Measurements from ENCODE around the gene NFATC1.

Gene NFATC1

DNA sequence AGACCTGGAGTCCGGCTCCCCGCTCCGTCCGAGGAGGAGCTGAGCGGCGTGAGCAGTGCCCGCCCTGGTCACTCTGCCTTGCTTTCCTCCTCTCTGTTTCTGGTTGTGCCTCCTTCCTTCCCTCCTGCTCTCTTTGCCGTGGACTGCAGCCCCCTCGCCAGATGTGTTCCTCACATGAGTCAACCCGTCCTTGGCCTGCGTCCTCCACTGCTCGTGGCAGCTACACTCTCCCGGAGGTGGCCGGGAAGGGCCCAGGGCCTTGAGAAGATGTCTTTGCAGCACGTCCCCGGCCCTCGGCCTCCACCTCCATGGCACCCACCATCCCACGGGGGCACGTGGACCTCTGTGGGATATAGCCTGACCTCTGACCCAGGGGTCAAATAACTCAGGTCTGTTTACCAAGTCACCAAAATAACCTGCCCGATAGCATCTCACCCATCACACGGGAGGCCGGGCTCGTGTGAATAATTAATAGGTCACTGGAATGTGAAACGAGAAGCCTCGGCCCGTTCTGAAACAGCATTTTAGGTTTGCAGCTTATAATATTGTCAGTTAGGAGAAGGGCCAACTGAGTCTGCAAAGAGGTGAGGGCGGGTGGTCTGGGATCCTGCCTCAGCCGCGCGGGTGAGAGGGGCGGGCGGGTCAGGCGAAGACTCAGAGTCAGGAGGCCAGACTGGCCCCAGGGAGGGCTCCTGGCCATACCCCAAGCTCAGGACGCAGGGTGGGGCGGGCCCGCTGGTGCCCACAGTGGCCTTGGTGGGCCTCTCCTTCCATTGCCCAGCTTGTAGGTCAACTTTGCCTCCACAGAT lies 42.6 kb downstream of the NFATC1 start:
- ATAC-seq (ENCODE audit: low read depth): no peak
- H3K4me3 ChIP-seq (ENCODE audit: severe bottlenecking): no peak overlapping the region
- H3K36me3 ChIP-seq (ENCODE audit: low read depth): no peaks in the 10 kb centered on the region
- H3K4me1 ChIP-seq (ENCODE audit: insufficient read depth, poor library complexity, severe bottlenecking): no peaks in the 10 kb centered on the region
- H3K27ac ChIP-seq (ENCODE audit: poor library complexity, severe bottlenecking): no peak overlapping the region
- no peak for DNase-seq (ENCODE audit: low spot score)
- no peaks in the 10 kb centered on the region for H3K9me3 ChIP-seq (ENCODE audit: severe bottlenecking)
- no peaks in the 10 kb centered on the region for H3K27me3 ChIP-seq (ENCODE audit: insufficient read depth, poor library complexity, severe bottlenecking)
- TF ChIP-seq, protein P1, sequence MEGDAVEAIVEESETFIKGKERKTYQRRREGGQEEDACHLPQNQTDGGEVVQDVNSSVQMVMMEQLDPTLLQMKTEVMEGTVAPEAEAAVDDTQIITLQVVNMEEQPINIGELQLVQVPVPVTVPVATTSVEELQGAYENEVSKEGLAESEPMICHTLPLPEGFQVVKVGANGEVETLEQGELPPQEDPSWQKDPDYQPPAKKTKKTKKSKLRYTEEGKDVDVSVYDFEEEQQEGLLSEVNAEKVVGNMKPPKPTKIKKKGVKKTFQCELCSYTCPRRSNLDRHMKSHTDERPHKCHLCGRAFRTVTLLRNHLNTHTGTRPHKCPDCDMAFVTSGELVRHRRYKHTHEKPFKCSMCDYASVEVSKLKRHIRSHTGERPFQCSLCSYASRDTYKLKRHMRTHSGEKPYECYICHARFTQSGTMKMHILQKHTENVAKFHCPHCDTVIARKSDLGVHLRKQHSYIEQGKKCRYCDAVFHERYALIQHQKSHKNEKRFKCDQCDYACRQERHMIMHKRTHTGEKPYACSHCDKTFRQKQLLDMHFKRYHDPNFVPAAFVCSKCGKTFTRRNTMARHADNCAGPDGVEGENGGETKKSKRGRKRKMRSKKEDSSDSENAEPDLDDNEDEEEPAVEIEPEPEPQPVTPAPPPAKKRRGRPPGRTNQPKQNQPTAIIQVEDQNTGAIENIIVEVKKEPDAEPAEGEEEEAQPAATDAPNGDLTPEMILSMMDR (IDR thresholded peaks at IDR 0.05; ENCODE audit: poor library complexity, severe bottlenecking): no peak

DNA sequence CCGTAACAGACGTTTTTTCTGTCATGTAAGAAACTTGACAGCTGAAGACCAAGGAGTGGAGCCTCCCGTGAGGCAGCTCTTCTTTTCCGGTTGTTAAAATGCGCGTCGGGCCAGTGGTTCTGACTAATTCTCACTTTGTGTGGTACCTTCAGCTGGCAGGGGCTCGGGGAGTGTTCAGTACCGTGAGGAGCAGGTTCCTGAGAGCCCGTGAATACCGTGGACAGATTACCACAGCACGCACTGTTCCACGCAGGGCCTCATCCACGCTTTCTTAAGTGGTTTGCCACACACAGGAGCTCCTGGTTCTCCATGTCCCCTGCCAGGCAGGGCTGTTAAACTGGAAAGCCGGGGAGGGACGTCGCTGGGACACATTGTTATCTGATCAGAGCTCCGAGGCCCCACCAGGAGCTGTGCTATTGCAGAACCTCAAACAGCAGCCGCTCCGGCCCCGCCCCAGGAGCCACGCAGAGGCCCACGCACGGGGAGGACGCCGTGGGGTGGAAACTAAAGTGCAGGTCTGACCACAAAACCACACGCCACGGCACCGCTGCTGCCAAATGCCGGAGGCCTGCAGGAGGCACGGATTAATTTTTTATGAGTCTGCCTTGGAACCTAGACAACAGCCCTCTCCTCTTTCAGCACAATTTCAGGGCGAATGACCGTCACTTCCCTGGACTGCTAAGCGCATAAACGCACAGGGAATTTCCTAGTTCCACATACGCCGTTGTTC lies 43.3 kb downstream of the NFATC1 start:
- no peaks in the 10 kb centered on the region for H3K4me1 ChIP-seq (ENCODE audit: insufficient read depth, poor library complexity, severe bottlenecking)
- no peak overlapping the region for H3K27ac ChIP-seq (ENCODE audit: poor library complexity, severe bottlenecking)
- no peak overlapping the region for H3K4me3 ChIP-seq (ENCODE audit: severe bottlenecking)
- H3K36me3 ChIP-seq (ENCODE audit: low read depth): no peaks in the 10 kb centered on the region
- H3K27me3 ChIP-seq (ENCODE audit: insufficient read depth, poor library complexity, severe bottlenecking): no peaks in the 10 kb centered on the region
- ATAC-seq (ENCODE audit: low read depth): no peak
- DNase-seq (ENCODE audit: low spot score): no peak
- TF ChIP-seq, protein P1 (IDR thresholded peaks at IDR 0.05; ENCODE audit: poor library complexity, severe bottlenecking): no peak
- H3K9me3 ChIP-seq (ENCODE audit: severe bottlenecking): no peaks in the 10 kb centered on the region

DNA sequence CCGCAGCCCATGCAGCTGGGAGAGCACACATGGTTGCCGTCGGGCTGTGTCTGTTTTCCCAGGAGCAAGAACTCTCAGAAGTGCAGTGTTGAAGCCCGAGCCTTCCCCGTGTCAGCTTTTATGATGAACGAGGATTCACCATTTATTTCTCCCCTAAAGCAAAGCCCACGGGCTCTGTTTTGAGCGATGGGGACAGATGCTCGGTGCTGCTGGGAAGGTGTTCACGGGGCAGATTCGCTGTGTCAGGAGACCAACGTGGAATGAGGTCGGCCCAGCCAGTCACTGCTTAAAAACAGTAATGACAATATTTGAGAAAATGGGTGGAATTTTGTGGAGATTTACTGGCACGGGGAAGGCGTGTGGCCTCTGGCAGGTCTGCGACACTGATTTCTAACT lies 43.9 kb downstream of the NFATC1 start:
- Histone ChIP-seq H3K27me3 (ENCODE audit: insufficient read depth, poor library complexity, severe bottlenecking) (no peaks in the 10 kb centered on the region), H3K9me3 (ENCODE audit: severe bottlenecking) (no peaks in the 10 kb centered on the region), H3K4me3 (ENCODE audit: severe bottlenecking) (no peak overlapping the region), H3K4me1 (ENCODE audit: insufficient read depth, poor library complexity, severe bottlenecking) (no peaks in the 10 kb centered on the region), H3K36me3 (ENCODE audit: low read depth) (no peaks in the 10 kb centered on the region), H3K27ac (ENCODE audit: poor library complexity, severe bottlenecking) (no peak overlapping the region)
- DNase-seq (ENCODE audit: low spot score) (no peak), ATAC-seq (ENCODE audit: low read depth) (no peak)
- TF ChIP-seq, protein P1 (IDR thresholded peaks at IDR 0.05; ENCODE audit: poor library complexity, severe bottlenecking): no peak

- Histone ChIP-seq H3K9me3 (ENCODE audit: severe bottlenecking) (no peaks in the 10 kb centered on the region), H3K27ac (ENCODE audit: poor library complexity, severe bottlenecking) (no peak overlapping the region), H3K4me1 (ENCODE audit: insufficient read depth, poor library complexity, severe bottlenecking) (no peaks in the 10 kb centered on the region), H3K36me3 (ENCODE audit: low read depth) (no peaks in the 10 kb centered on the region), H3K4me3 (ENCODE audit: severe bottlenecking) (no peak overlapping the region), H3K27me3 (ENCODE audit: insufficient read depth, poor library complexity, severe bottlenecking) (no peaks in the 10 kb centered on the region)
- DNase-seq (ENCODE audit: low spot score) (no peak), ATAC-seq (ENCODE audit: low read depth) (no peak)
- TF ChIP-seq, protein P1 (IDR thresholded peaks at IDR 0.05; ENCODE audit: poor library complexity, severe bottlenecking): no peak
Observed at GRCh38 chr18:79440316-79441110, 44.8 kb downstream of the NFATC1 start.
